GM13977 (cell line): Measurements from ENCODE around the gene CAMTA1.

ENCODE experiments used
- DNase-seq: peaks from one replicate; pipeline ENCODE4 v3.0.0; 2012; ENCODE audit warnings: low spot score
- CTCF ChIP-seq: IDR thresholded peaks from 2 replicates; pipeline ENCODE4 v1.5.1; 2012; ENCODE audit warnings: mild to moderate bottlenecking, control low read depth; ENCODE audit not compliant: insufficient read depth; ENCODE audit errors: extremely low read depth, missing control alignments
- in situ Hi-C: fragments of 300-500 bp; cut with MboI; formaldehyde crosslinking; loops from one replicate; pipeline ENCODE4 v1.12.0; 2022; ENCODE audit warnings: low sequenced_read_pairs, low pct_unique_long_range_greater_than_20kb, mixed read lengths, inconsistent platforms; ENCODE audit not compliant: unreplicated experiment

The CAMTA1 gene

GRCh38 chr1:7388141-7388487, 602.9 kb downstream of the CAMTA1 start:
- no peak for DNase-seq
- TF ChIP-seq CTCF = no peak
- in situ Hi-C loops = no loop called here

- no peak for TF ChIP-seq CTCF
- in situ Hi-C loops = no loop called here
- no peak for DNase-seq
These were observed 603.4 kb downstream of the CAMTA1 start for GRCh38 chr1:7388488-7389185.

- in situ Hi-C loops = no loop called here
- no peak for DNase-seq
- TF ChIP-seq CTCF = no peak
These were observed 604.1 kb downstream of the CAMTA1 start for GRCh38 chr1:7389201-7389905.

GRCh38 chr1:7389906-7390603, 604.8 kb downstream of the CAMTA1 start:
- DNase-seq = no peak
- TF ChIP-seq CTCF = no peak
- in situ Hi-C loops = no loop called here

- DNase-seq = no peak
- in situ Hi-C loops = no loop called here
- TF ChIP-seq CTCF = no peak
These were observed 605.3 kb downstream of the CAMTA1 start for GRCh38 chr1:7390604-7391000.

GRCh38 chr1:7393136-7393535, 607.9 kb downstream of the CAMTA1 start:
- in situ Hi-C loops = no loop called here
- DNase-seq = no peak
- no peak for TF ChIP-seq CTCF
